Renal pelvis (tissue), 4 donors: Measurements from ENCODE around the gene BCAR3. TPM values are rescaled to one million over a fixed set of nuclear protein-coding genes. Genes with fewer than 3 reads are reported as not detected.

Experiments
- DNase-seq: peaks from one replicate; pipeline ENCODE4 v3.0.0-alpha.2; 2013
- polyA plus RNA-seq, 3 donors: library from polyadenylated mRNA; unstranded; fragments of 120-200 nt; gene quantifications; one replicate each; pipeline ENCODE4 v1.2.1, GENCODE V29; 2013; ENCODE audit not compliant: insufficient read length in 3 of 3

The BCAR3 gene
- polyA plus RNA-seq, 3 donors = 21.9 to 23.1 (median 23.1) TPM

GRCh38 chr1:93549131-93549530, 132.5 kb downstream of the BCAR3 start:
- no peak for DNase-seq

- DNase-seq = no peak
Measured at GRCh38 chr1:93546162-93546863, 135.3 kb downstream of the BCAR3 start.

GRCh38 chr1:93542398-93542797, 139.2 kb downstream of the BCAR3 start:
- no peak for DNase-seq

- DNase-seq = no peak
Measured at GRCh38 chr1:93541045-93541444, 140.6 kb downstream of the BCAR3 start.

GRCh38 chr1:93537924-93538323, 143.7 kb downstream of the BCAR3 start:
- DNase-seq = no peak

GRCh38 chr1:93537396-93537795, 144.2 kb downstream of the BCAR3 start:
- DNase-seq = no peak

- no peak for DNase-seq
Measured at GRCh38 chr1:93533677-93534076, 148.0 kb downstream of the BCAR3 start.

- no peak for DNase-seq
Measured at GRCh38 chr1:93532780-93533378, 148.8 kb downstream of the BCAR3 start.

- no peak for DNase-seq
Measured at GRCh38 chr1:93531193-93531592, 150.4 kb downstream of the BCAR3 start.

GRCh38 chr1:93528412-93528811, 153.2 kb downstream of the BCAR3 start:
- no peak for DNase-seq

- DNase-seq = no peak
Measured at GRCh38 chr1:93526431-93526830, 155.2 kb downstream of the BCAR3 start.

GRCh38 chr1:93525431-93525830, 156.2 kb downstream of the BCAR3 start:
- DNase-seq = no peak

- no peak for DNase-seq
Measured at GRCh38 chr1:93522721-93523120, 158.9 kb downstream of the BCAR3 start.

- DNase-seq = no peak
Measured at GRCh38 chr1:93521618-93522017, 160.0 kb downstream of the BCAR3 start.

GRCh38 chr1:93519199-93519829, 162.3 kb downstream of the BCAR3 start:
- no peak for DNase-seq

- no peak for DNase-seq
Measured at GRCh38 chr1:93518516-93518915, 163.1 kb downstream of the BCAR3 start.

GRCh38 chr1:93516164-93516563, 165.5 kb downstream of the BCAR3 start:
- DNase-seq = no peak

Other genes with a start within 250 kb of the BCAR3 start
- 100 to 1,000 TPM; 101 to 125 (median 108) TPM for gene FNBP1L, start 233.7 kb downstream of the BCAR3 start, polyA plus RNA-seq
- 10 to 100 TPM; 61.1 to 71.3 (median 66.2) TPM for gene DNTTIP2, start 197.4 kb upstream of the BCAR3 start, polyA plus RNA-seq
- 1 to 10 TPM; 8.2 to 9.2 (median 9.0) TPM for gene GCLM, start 227.6 kb upstream of the BCAR3 start, polyA plus RNA-seq